GM20000 (cell line): ENCODE measurements around the gene NPHP4.
A peak's percentile ranks its signal among the peaks of the same experiment; 100 is the strongest.

Experiments used
- DNase-seq: peaks from one replicate; pipeline ENCODE4 v3.0.0; 2012; ENCODE audit warnings: low spot score
- TF ChIP-seq, protein P1 (sequence below): IDR thresholded peaks from 2 replicates; pipeline ENCODE4 v1.5.1; 2012; ENCODE audit warnings: mild to moderate bottlenecking, control low read depth; ENCODE audit errors: extremely low read depth, missing control alignments

NPHP4 gene

DNA sequence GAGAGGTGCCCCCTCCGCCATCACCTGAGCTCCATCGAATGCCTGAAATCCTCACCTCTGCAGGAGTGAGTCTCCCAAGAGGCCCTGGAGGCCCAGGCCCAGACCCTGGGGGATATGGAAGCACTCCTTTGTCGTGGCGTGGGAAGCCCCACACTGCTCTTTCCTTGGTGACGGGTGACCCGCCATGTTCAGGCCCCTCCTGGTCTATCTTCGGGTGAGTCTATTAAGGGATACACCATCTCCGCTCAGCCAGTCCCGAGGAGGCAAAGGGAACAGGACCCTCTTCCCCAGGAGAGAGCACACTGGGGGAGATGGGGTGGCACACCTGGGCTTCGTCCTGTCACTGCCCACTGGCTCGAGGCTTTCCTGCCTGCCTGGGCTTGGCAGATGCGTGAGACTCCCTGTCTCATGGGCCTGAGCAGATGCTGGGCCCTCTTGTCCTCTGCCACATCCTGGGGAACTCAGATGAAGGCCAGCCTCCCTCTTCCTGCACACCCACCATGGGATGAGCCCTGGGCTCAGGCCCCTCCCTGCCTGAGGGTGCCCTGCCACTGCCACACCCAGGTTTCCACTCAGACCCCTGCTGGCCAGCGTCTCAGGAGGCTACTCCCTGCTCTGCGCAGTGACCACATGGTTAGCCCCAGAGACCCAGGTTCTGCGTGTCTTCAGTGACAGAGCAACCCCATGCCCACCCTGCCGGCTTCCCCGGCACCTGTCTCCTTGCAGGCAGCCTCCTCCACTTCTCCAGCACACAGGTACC, 3.8 kb upstream of the NPHP4 start:
- no peak for DNase-seq
- TF ChIP-seq, protein P1, sequence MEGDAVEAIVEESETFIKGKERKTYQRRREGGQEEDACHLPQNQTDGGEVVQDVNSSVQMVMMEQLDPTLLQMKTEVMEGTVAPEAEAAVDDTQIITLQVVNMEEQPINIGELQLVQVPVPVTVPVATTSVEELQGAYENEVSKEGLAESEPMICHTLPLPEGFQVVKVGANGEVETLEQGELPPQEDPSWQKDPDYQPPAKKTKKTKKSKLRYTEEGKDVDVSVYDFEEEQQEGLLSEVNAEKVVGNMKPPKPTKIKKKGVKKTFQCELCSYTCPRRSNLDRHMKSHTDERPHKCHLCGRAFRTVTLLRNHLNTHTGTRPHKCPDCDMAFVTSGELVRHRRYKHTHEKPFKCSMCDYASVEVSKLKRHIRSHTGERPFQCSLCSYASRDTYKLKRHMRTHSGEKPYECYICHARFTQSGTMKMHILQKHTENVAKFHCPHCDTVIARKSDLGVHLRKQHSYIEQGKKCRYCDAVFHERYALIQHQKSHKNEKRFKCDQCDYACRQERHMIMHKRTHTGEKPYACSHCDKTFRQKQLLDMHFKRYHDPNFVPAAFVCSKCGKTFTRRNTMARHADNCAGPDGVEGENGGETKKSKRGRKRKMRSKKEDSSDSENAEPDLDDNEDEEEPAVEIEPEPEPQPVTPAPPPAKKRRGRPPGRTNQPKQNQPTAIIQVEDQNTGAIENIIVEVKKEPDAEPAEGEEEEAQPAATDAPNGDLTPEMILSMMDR = no peak

DNA sequence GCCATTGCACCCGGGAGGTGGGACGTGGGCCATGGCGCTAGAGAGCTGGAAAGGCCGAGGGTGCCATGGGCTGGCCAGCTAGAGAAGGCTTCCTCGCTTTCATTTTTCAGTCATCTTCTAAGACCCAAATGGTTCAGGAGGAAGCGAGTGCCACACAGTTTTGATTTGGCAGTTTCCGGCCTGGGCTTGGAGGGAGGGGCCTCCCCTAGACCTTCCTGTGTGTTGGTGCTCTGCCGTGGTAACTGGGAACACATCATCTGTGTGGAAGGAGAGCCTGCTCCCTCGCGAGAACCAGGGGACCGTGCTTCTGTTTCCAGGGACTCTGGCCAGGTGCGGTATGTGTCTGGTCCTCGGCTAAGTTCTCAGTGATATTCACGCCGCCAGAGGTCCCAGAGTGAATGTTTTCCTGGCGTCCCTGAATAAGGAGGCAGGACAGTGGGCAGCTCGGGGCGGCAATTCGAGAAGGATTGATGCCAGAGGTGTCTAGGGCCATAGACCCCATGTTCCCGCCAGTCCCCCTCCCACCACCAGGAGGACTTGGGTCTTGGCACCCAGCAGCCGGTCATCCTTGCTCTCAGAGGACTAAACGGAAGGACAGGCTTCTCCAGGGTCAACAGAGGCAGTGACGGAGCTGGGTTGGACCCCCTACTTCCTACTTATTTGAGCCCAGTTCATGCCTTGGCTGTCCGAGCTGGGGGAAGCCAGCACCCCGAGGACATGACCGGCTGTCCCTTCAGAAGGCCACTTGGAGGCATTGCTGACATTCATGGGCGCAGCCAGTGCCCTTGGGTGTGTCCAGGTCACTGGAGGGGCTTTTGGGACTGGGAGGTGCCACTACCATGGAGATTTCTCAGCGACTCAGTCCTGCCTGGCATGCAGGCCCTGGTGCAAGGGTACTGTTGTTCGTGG, 2.7 kb upstream of the NPHP4 start:
- TF ChIP-seq, protein P1 = no peak
- DNase-seq = peak; percentile 65

DNA sequence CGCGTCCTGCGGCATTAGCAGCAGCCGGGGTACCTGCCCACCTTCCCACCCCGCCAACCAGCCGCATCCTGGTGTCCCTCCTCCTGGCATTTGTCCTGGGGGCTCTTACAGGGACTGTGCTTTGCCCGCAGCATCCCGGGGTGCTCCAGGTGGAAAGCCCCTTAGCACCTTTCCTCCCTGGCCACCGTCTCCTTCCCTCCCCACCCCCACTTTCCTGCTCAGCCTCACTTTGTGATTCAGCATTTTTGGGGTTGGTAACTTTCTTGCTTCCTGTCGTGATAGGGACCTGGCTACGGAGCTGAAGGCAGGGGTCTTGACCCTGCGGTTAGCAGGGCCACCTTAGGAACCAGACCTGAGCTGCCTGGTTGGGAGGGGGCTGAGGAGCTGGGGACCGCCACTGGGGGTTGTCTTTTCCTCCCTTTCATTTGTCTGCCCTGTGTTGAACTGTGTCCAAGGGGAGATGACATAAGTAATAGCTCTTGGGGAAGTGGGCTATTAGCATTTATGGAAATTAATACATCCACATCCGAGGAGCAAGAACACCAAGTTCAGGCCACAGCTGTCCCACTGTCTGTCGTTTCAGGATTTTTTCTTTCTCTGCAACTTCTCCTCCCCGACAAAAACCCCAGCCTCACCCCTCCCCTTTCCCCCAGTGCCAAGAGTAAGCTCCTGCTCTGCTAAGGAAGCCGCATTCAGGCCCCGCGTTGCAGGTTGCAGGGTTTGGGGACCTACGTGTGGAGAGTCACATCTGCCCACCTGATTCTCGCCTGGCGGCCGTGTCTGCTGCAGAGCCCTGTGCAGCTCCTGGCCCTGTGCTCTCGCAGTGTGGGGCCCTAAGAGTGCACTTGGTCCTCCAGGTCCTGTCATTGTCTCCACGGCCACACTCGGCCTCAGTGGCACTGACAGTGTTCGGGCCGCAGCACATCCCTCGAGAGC, 1.6 kb upstream of the NPHP4 start:
- TF ChIP-seq, protein P1 = no peak
- no peak for DNase-seq

DNA sequence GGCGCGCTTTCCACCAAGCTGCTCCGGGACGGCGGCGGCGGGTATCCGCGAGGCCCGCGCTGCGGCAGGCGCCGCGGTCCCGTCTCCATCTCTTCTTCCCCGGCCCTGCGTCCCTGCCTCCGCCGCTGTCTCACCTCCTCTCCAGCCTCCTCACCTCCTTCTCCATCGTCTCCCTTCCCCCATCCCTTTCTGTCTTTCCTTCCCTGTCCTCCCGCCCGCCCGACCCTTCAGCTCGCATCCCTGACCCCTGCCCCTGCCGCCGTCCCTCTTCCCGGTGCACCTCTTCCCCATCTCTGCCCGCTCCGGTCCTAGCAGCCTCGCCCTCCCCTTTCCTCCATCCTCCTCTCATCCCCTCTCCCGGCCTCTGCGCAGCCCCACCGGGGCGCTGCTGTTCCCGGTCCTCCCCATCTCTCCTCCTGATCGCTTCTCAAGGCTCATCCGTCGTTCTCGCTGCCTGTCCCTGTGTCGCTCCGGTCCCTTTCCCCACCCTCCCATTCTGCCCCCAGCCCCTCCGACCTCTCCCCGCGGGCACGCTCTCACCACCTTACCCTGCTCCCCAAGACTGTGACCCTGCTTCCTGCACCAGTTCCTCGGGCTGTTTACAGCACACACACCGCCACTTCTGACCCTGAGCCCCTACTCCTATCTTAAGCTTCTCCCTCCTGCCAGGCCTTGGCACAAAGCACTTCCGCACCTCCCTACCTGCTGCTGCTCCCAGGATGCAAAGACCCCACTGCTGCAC, 760 bp upstream of the NPHP4 start:
- TF ChIP-seq, protein P1 = no peak

DNA sequence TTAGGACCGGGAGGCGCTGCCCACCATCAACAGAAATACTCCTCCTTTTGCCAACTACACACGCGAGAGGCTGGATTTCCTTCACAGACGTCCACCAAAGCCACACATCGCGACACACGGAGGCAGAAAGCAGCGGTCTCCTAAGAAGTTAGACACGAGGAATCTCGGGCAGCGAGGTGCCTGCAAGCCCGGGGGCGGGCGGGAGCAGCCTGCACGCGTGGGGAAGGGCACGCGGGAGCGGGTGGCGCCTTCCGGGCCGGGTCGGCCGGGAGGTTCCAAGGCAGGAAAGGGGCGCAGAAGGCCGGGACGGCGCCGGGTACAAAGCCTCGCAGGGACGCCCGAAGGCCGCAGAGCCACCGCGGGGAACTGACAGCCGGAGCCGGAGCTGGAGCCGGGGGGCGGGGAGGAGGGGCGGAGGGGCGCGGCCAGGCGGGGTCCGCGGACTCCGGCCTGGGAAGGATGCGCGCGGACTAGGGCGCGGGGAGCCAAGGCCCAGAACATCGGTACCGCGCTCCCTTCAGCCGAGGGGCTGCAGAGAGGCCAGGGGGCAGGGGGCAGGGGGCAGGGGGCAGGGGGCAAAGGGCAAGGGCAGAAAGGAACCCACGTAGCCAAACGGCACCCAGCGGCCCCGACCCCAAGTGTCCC, 722 bp downstream of the NPHP4 start:
- TF ChIP-seq, protein P1 = no peak
- peak; percentile 89 for DNase-seq

More for the DNA sequence above, 760 bp upstream of the NPHP4 start:
- DNase-seq = no peak

DNA sequence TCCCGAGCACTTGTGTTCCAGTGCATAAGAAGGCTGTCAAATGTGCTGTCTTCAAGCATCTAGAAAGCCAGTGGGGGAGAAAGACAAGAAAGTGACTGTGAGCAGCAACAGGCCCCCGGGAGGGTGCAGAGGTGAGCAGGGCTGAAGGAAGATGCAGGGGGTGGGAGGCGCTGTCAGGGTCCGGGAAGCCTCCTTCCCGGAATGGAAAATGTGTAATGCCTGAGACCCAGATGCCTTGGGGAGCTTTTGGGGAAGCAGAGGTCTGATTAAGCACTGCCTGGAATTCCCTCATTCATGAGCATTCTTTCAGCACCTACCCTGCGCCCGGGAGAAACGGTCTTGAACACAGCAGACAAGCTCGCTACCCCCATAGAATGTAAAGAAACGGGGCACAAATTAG, 1.3 kb downstream of the NPHP4 start:
- TF ChIP-seq, protein P1 = no peak
- DNase-seq = no peak
